ENCODE data around the gene RAB33B.
A peak's percentile ranks its signal among the peaks of the same experiment; 100 is the strongest.

RAB33B gene

DNA sequence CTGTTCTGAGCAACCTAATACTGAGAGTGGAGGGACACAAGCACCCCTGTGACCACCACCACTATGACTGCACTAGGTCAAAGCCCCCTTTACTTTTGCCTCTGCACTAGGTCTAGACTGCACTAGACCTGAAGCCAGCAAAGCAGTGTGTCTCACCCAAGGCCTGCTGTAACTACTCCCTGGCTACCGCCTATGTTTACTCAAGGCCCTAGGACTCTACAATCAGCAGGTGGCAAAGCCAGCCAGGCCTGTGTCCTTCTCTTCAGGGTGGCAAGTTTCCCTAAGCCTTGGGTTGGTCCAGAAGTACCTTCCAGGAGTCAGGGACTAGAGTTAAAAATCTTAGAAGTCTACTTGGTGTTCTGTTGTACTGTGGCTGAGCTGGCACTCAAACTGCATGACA lies 15.9 kb downstream of the RAB33B start:
- Histone ChIP-seq H4K20me1 (ENCODE audit: insufficient read depth, low read length) (no peaks in the 10 kb centered on the region), H2AFZ (ENCODE audit: low read depth, low read length) (no peak overlapping the region), H3K27me3 (ENCODE audit: low read depth, low read length) (no peaks in the 10 kb centered on the region), H3K36me3 (replicated peaks; ENCODE audit: low read depth, low read length) (peaks cover 18% of the 10 kb centered on the region), H3K4me1 (ENCODE audit: low read length) (peaks cover 18% of the 10 kb centered on the region), H3K9ac (ENCODE audit: low read length) (no peak overlapping the region), H3K4me2 (ENCODE audit: low read length) (no peak overlapping the region), H3K27ac (ENCODE audit: low read length) (no peak overlapping the region), H3K9me3 (ENCODE audit: insufficient read depth, low read length) (0 out of 2 replicates have a peak, but pooled peaks cover 7% of the 10 kb centered on the region), H3K79me2 (ENCODE audit: low read length) (0 out of 2 replicates have a peak, but pooled peaks cover 3% of the 10 kb centered on the region), H3K4me3 (ENCODE audit: low read length) (no peak overlapping the region)
- TF ChIP-seq EZH2phosphoT487 (IDR thresholded peaks at IDR 0.05; ENCODE audit: low read depth): no peak
- TF ChIP-seq, protein P1, sequence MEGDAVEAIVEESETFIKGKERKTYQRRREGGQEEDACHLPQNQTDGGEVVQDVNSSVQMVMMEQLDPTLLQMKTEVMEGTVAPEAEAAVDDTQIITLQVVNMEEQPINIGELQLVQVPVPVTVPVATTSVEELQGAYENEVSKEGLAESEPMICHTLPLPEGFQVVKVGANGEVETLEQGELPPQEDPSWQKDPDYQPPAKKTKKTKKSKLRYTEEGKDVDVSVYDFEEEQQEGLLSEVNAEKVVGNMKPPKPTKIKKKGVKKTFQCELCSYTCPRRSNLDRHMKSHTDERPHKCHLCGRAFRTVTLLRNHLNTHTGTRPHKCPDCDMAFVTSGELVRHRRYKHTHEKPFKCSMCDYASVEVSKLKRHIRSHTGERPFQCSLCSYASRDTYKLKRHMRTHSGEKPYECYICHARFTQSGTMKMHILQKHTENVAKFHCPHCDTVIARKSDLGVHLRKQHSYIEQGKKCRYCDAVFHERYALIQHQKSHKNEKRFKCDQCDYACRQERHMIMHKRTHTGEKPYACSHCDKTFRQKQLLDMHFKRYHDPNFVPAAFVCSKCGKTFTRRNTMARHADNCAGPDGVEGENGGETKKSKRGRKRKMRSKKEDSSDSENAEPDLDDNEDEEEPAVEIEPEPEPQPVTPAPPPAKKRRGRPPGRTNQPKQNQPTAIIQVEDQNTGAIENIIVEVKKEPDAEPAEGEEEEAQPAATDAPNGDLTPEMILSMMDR (IDR thresholded peaks at IDR 0.05; ENCODE audit: low read depth, low read length): no peak

DNA sequence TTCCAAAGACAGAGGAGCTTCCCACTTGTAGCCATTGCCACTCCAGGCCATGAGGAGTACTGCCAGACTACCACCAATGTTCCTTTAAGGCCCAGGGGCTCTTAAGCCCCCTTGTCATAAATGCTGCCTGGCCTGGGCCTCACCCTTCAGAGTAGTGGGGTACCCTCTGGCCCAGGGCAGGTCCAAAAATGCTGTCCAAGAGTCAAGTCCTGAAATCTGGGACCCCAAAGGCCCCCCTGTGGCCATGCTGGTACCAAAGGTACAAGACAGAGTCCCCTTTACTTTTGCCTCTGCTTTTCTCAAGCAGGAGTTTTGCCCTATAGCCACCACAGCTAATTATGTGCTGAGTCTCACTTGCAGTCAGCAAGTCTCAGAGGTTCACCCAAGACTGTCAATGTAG lies 16.4 kb downstream of the RAB33B start:
- H3K79me2 ChIP-seq (ENCODE audit: low read length): 0 out of 2 replicates have a peak, but pooled peaks cover 3% of the 10 kb centered on the region
- H3K4me1 ChIP-seq (ENCODE audit: low read length): peaks cover 18% of the 10 kb centered on the region
- H4K20me1 ChIP-seq (ENCODE audit: insufficient read depth, low read length): no peaks in the 10 kb centered on the region
- no peak overlapping the region for H2AFZ ChIP-seq (ENCODE audit: low read depth, low read length)
- peaks cover 18% of the 10 kb centered on the region for H3K36me3 ChIP-seq (replicated peaks; ENCODE audit: low read depth, low read length)
- H3K4me3 ChIP-seq (ENCODE audit: low read length): no peak overlapping the region
- TF ChIP-seq, protein P1 (IDR thresholded peaks at IDR 0.05; ENCODE audit: low read depth, low read length): no peak
- TF ChIP-seq EZH2phosphoT487 (IDR thresholded peaks at IDR 0.05; ENCODE audit: low read depth): no peak
- H3K9me3 ChIP-seq (ENCODE audit: insufficient read depth, low read length): 0 out of 2 replicates have a peak, but pooled peaks cover 7% of the 10 kb centered on the region
- H3K9ac ChIP-seq (ENCODE audit: low read length): no peak overlapping the region
- no peaks in the 10 kb centered on the region for H3K27me3 ChIP-seq (ENCODE audit: low read depth, low read length)
- H3K27ac ChIP-seq (ENCODE audit: low read length): peak overlapping the region; percentile 69; the same call in 1 of the 2 replicates
- no peak overlapping the region for H3K4me2 ChIP-seq (ENCODE audit: low read length)

DNA sequence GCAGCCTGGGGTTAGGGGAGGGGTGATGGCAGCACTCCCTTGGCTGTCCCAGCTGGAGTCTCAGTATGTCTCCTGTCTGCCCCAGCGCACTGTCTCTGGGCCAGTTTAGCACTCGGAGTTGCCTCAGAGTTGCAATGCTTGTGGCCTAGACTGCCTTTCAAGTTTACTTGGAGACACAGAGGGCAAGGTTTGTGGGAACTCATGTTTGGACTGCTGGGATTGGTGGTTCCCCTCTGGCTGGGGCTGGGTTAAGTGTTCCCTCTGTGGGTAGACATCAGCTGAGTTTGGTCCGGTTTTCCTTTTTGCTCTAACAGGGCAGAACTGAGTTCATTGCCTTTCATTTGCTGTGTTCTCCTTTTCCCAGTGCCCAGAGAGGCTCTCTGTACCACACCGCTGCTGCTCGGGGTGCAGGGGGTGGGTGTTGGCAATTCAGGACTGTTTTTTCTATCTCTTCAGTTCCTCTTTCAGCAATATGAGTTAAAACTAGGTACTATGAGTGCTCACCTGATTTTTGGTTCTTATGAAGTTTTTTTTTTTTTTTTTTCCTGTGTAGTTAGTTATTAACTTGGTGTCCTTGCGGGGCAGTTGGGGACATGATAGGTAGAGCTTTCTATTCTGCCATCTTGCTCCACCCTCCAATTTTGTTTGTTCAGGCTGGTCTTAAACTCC lies 17.2 kb downstream of the RAB33B start:
- Histone ChIP-seq H3K79me2 (ENCODE audit: low read length) (no peaks in the 10 kb centered on the region), H3K9ac (ENCODE audit: low read length) (peak overlapping the region; percentile 11; the same call in 1 of the 2 replicates), H2AFZ (ENCODE audit: low read depth, low read length) (no peak overlapping the region; the same call in 1 of the 2 replicates), H3K4me1 (ENCODE audit: low read length) (peaks cover 18% of the 10 kb centered on the region), H3K4me3 (ENCODE audit: low read length) (peak overlapping the region; percentile 6; the same call in 1 of the 2 replicates), H3K4me2 (ENCODE audit: low read length) (peak overlapping the region; percentile 47), H3K27me3 (ENCODE audit: low read depth, low read length) (no peaks in the 10 kb centered on the region), H4K20me1 (ENCODE audit: insufficient read depth, low read length) (no peaks in the 10 kb centered on the region), H3K27ac (ENCODE audit: low read length) (peak overlapping the region; percentile 69), H3K9me3 (ENCODE audit: insufficient read depth, low read length) (0 out of 2 replicates have a peak, but pooled peaks cover 7% of the 10 kb centered on the region), H3K36me3 (replicated peaks; ENCODE audit: low read depth, low read length) (peaks cover 18% of the 10 kb centered on the region)
- no peak for TF ChIP-seq EZH2phosphoT487 (IDR thresholded peaks at IDR 0.05; ENCODE audit: low read depth)
- TF ChIP-seq, protein P1 (IDR thresholded peaks at IDR 0.05; ENCODE audit: low read depth, low read length): no peak

DNA sequence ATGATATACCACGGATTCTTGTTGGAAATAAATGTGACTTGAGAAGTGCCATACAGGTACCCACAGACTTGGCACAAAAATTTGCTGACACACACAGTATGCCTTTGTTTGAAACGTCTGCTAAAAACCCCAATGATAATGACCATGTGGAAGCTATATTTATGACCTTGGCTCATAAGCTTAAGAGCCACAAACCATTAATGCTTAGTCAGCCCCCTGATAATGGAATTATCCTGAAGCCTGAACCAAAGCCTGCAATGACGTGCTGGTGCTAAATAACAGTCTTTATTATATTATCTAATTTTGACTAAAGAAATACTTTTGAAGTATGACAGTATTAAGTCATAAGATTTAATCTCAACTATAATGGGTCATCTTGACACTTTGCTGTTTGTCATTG lies 18.9 kb downstream of the RAB33B start:
- Histone ChIP-seq H4K20me1 (ENCODE audit: insufficient read depth, low read length) (no peaks in the 10 kb centered on the region), H3K9ac (ENCODE audit: low read length) (no peak overlapping the region), H3K27ac (ENCODE audit: low read length) (no peak overlapping the region), H2AFZ (ENCODE audit: low read depth, low read length) (no peak overlapping the region), H3K79me2 (ENCODE audit: low read length) (no peaks in the 10 kb centered on the region), H3K4me3 (ENCODE audit: low read length) (no peak overlapping the region), H3K36me3 (replicated peaks; ENCODE audit: low read depth, low read length) (peaks cover 18% of the 10 kb centered on the region), H3K9me3 (ENCODE audit: insufficient read depth, low read length) (0 out of 2 replicates have a peak, but pooled peaks cover 7% of the 10 kb centered on the region), H3K4me1 (ENCODE audit: low read length) (peaks cover 18% of the 10 kb centered on the region), H3K27me3 (ENCODE audit: low read depth, low read length) (no peaks in the 10 kb centered on the region), H3K4me2 (ENCODE audit: low read length) (no peak overlapping the region)
- TF ChIP-seq, protein P1 (IDR thresholded peaks at IDR 0.05; ENCODE audit: low read depth, low read length): no peak
- TF ChIP-seq EZH2phosphoT487 (IDR thresholded peaks at IDR 0.05; ENCODE audit: low read depth): no peak

Data from OCI-LY3 (cell line).